ENCODE data around the gene ANKH.

The ANKH gene

DNA sequence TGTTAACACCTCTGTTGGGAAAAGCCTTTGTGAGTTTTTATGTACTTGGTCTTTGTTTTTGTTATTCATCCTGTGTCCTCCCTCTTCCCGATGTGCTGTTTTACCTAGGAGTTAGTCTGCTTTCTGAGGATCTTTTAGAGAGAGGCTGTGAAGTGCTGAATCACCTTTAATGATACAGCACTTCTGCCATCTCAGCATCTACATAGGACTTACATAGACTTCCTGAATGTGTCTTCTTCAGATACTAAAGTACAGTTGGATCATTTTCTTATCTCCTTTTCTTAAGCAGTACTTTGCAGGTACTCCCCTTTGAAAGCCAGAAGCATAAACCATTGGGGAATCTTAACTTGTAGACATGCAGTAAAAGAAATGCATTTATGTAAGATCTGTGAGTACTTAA lies 175.5 kb downstream of the ANKH start:
- no peak for TF ChIP-seq PPARA (CRISPR knock-in tag; IDR thresholded peaks at IDR 0.05; ENCODE audit: borderline replicate concordance)
- no peak for TF ChIP-seq ARNTL (CRISPR knock-in tag; IDR thresholded peaks at IDR 0.05; ENCODE audit: borderline replicate concordance, low read depth)
- TF ChIP-seq, protein P1, sequence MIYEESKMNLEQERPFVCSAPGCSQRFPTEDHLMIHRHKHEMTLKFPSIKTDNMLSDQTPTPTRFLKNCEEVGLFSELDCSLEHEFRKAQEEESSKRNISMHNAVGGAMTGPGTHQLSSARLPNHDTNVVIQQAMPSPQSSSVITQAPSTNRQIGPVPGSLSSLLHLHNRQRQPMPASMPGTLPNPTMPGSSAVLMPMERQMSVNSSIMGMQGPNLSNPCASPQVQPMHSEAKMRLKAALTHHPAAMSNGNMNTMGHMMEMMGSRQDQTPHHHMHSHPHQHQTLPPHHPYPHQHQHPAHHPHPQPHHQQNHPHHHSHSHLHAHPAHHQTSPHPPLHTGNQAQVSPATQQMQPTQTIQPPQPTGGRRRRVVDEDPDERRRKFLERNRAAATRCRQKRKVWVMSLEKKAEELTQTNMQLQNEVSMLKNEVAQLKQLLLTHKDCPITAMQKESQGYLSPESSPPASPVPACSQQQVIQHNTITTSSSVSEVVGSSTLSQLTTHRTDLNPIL (CRISPR knock-in tag; IDR thresholded peaks at IDR 0.05; ENCODE audit: low read depth), result no peak
- no peak for TF ChIP-seq ZFP30 (CRISPR knock-in tag; IDR thresholded peaks at IDR 0.05)
- no peak for TF ChIP-seq OSR1 (CRISPR knock-in tag; IDR thresholded peaks at IDR 0.05)
- TF ChIP-seq, protein P2, sequence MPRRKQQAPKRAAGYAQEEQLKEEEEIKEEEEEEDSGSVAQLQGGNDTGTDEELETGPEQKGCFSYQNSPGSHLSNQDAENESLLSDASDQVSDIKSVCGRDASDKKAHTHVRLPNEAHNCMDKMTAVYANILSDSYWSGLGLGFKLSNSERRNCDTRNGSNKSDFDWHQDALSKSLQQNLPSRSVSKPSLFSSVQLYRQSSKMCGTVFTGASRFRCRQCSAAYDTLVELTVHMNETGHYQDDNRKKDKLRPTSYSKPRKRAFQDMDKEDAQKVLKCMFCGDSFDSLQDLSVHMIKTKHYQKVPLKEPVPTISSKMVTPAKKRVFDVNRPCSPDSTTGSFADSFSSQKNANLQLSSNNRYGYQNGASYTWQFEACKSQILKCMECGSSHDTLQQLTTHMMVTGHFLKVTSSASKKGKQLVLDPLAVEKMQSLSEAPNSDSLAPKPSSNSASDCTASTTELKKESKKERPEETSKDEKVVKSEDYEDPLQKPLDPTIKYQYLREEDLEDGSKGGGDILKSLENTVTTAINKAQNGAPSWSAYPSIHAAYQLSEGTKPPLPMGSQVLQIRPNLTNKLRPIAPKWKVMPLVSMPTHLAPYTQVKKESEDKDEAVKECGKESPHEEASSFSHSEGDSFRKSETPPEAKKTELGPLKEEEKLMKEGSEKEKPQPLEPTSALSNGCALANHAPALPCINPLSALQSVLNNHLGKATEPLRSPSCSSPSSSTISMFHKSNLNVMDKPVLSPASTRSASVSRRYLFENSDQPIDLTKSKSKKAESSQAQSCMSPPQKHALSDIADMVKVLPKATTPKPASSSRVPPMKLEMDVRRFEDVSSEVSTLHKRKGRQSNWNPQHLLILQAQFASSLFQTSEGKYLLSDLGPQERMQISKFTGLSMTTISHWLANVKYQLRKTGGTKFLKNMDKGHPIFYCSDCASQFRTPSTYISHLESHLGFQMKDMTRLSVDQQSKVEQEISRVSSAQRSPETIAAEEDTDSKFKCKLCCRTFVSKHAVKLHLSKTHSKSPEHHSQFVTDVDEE (CRISPR knock-in tag; IDR thresholded peaks at IDR 0.05), result no peak
- no peak for TF ChIP-seq ZC3H10 (CRISPR knock-in tag; IDR thresholded peaks at IDR 0.05)
- no peak for TF ChIP-seq ZNF8 (CRISPR knock-in tag; IDR thresholded peaks at IDR 0.05)
- no peak for TF ChIP-seq BACH2 (CRISPR knock-in tag; IDR thresholded peaks at IDR 0.05; ENCODE audit: borderline replicate concordance)
- TF ChIP-seq, protein P3, sequence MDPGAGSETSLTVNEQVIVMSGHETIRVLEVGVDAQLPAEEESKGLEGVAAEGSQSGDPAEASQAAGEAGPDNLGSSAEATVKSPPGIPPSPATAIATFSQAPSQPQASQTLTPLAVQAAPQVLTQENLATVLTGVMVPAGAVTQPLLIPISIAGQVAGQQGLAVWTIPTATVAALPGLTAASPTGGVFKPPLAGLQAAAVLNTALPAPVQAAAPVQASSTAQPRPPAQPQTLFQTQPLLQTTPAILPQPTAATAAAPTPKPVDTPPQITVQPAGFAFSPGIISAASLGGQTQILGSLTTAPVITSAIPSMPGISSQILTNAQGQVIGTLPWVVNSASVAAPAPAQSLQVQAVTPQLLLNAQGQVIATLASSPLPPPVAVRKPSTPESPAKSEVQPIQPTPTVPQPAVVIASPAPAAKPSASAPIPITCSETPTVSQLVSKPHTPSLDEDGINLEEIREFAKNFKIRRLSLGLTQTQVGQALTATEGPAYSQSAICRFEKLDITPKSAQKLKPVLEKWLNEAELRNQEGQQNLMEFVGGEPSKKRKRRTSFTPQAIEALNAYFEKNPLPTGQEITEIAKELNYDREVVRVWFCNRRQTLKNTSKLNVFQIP (CRISPR knock-in tag; IDR thresholded peaks at IDR 0.05; ENCODE audit: borderline replicate concordance, low read depth), result no peak
- no peak for TF ChIP-seq RARB (CRISPR knock-in tag; IDR thresholded peaks at IDR 0.05)
- TF ChIP-seq SNAI2 (CRISPR knock-in tag; IDR thresholded peaks at IDR 0.05), result no peak
- no peak for TF ChIP-seq ZNF70 (CRISPR knock-in tag; IDR thresholded peaks at IDR 0.05)
- TF ChIP-seq CSDC2 (CRISPR knock-in tag; IDR thresholded peaks at IDR 0.05), result no peak
- ATAC-seq, result no peak

DNA sequence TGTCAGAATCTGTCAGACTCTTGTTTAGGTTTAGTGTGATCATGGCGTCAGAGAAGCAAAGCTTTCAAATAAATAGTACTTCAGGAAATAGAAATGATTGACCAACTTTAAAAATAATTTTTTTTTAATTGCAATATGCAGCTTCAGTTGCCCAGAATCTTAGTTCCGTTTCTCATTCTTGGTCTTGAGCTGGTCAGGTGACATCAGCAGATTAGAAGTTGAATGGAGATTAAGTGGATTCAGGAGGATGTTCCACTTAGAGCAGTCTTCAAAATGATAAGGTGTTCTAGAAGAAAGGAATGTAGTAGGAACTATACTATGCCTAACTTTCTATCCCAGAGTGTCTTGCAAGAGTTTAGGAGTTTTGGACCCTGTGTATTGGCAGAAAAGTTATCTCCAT lies 176.4 kb downstream of the ANKH start:
- no peak for ATAC-seq
- no peak for TF ChIP-seq ZNF8 (CRISPR knock-in tag; IDR thresholded peaks at IDR 0.05)
- TF ChIP-seq, protein P4, sequence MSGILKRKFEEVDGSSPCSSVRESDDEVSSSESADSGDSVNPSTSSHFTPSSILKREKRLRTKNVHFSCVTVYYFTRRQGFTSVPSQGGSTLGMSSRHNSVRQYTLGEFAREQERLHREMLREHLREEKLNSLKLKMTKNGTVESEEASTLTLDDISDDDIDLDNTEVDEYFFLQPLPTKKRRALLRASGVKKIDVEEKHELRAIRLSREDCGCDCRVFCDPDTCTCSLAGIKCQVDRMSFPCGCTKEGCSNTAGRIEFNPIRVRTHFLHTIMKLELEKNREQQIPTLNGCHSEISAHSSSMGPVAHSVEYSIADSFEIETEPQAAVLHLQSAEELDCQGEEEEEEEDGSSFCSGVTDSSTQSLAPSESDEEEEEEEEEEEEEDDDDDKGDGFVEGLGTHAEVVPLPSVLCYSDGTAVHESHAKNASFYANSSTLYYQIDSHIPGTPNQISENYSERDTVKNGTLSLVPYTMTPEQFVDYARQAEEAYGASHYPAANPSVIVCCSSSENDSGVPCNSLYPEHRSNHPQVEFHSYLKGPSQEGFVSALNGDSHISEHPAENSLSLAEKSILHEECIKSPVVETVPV (CRISPR knock-in tag; IDR thresholded peaks at IDR 0.05), result no peak
- no peak for TF ChIP-seq ARNTL (CRISPR knock-in tag; IDR thresholded peaks at IDR 0.05; ENCODE audit: borderline replicate concordance, low read depth)
- TF ChIP-seq TOX (CRISPR knock-in tag; IDR thresholded peaks at IDR 0.05; ENCODE audit: borderline replicate concordance), result no peak
- TF ChIP-seq, protein P1 (CRISPR knock-in tag; IDR thresholded peaks at IDR 0.05; ENCODE audit: low read depth), result no peak
- TF ChIP-seq RARB (CRISPR knock-in tag; IDR thresholded peaks at IDR 0.05), result no peak
- no peak for TF ChIP-seq ZFP30 (CRISPR knock-in tag; IDR thresholded peaks at IDR 0.05)
- TF ChIP-seq, protein P5, sequence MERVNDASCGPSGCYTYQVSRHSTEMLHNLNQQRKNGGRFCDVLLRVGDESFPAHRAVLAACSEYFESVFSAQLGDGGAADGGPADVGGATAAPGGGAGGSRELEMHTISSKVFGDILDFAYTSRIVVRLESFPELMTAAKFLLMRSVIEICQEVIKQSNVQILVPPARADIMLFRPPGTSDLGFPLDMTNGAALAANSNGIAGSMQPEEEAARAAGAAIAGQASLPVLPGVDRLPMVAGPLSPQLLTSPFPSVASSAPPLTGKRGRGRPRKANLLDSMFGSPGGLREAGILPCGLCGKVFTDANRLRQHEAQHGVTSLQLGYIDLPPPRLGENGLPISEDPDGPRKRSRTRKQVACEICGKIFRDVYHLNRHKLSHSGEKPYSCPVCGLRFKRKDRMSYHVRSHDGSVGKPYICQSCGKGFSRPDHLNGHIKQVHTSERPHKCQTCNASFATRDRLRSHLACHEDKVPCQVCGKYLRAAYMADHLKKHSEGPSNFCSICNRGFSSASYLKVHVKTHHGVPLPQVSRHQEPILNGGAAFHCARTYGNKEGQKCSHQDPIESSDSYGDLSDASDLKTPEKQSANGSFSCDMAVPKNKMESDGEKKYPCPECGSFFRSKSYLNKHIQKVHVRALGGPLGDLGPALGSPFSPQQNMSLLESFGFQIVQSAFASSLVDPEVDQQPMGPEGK (CRISPR knock-in tag; IDR thresholded peaks at IDR 0.05; ENCODE audit: borderline replicate concordance), result no peak
- TF ChIP-seq ZNF565 (CRISPR knock-in tag; conservative IDR thresholded peaks at IDR 0.05; ENCODE audit: low read depth), result no peak
- no peak for TF ChIP-seq PPARA (CRISPR knock-in tag; IDR thresholded peaks at IDR 0.05; ENCODE audit: borderline replicate concordance)
- no peak for TF ChIP-seq ZC3H10 (CRISPR knock-in tag; IDR thresholded peaks at IDR 0.05)
- TF ChIP-seq BACH2 (CRISPR knock-in tag; IDR thresholded peaks at IDR 0.05; ENCODE audit: borderline replicate concordance), result no peak
- TF ChIP-seq, protein P3 (CRISPR knock-in tag; IDR thresholded peaks at IDR 0.05; ENCODE audit: borderline replicate concordance, low read depth), result no peak
- no peak for TF ChIP-seq ISL1 (CRISPR knock-in tag; IDR thresholded peaks at IDR 0.05)
- TF ChIP-seq TCF4 (CRISPR knock-in tag; IDR thresholded peaks at IDR 0.05; ENCODE audit: borderline replicate concordance), result no peak
- TF ChIP-seq CSDC2 (CRISPR knock-in tag; IDR thresholded peaks at IDR 0.05), result no peak
- TF ChIP-seq, protein P2 (CRISPR knock-in tag; IDR thresholded peaks at IDR 0.05), result no peak
- TF ChIP-seq ESRRG (CRISPR knock-in tag; IDR thresholded peaks at IDR 0.05), result no peak

Data from SK-N-SH treated with all-trans-retinoic acid at 6 μM for 48 hours (cell line).